Astrocyte (in vitro differentiated cells and primary cell): ENCODE measurements around the gene KRTAP5-8. TPM values are rescaled to one million over a fixed set of nuclear protein-coding genes. Genes with fewer than 3 reads are reported as not detected.

Source experiments
- DNase-seq: peaks from one replicate; pipeline ENCODE4 v3.0.0-alpha.2; 2010; ENCODE audit warnings: low read depth
- FAIRE-seq: peaks from 2 replicates; lab custom pipeline; 2011; peaks lifted over from hg19 to GRCh38; lab: Jason Lieb, UNC
- H2AFZ ChIP-seq: 2 replicates; pipeline ENCODE4 v1.6.0; 2012; ENCODE audit warnings: low read depth, low read length, inconsistent platforms
- H3K27ac ChIP-seq: 2 replicates; pipeline ENCODE4 v1.5.1; 2011; ENCODE audit warnings: low read depth, low read length, inconsistent platforms
- H3K27me3 ChIP-seq: 2 replicates; pipeline ENCODE4 v1.6.0; 2011; ENCODE audit warnings: low read length, inconsistent platforms; ENCODE audit not compliant: insufficient read depth
- H3K36me3 ChIP-seq: 2 replicates; pipeline ENCODE4 v1.5.1; 2011; ENCODE audit warnings: low read length, inconsistent platforms; ENCODE audit not compliant: insufficient read depth
- H3K4me1 ChIP-seq: 2 replicates; pipeline ENCODE4 v1.5.1; 2011; ENCODE audit warnings: low read length, inconsistent platforms; ENCODE audit not compliant: insufficient read depth
- H3K4me2 ChIP-seq: 2 replicates; pipeline ENCODE4 v1.6.0; 2012; ENCODE audit warnings: low read length, inconsistent platforms
- H3K4me3 ChIP-seq: 2 replicates; pipeline ENCODE4 v1.5.1; 2011; ENCODE audit warnings: low read depth, mild to moderate bottlenecking, low read length, inconsistent platforms; ENCODE audit not compliant: insufficient read depth
- H3K79me2 ChIP-seq: 2 replicates; pipeline ENCODE4 v1.6.0; 2012; ENCODE audit warnings: mild to moderate bottlenecking, low read length, inconsistent platforms; ENCODE audit not compliant: insufficient read depth
- H3K9ac ChIP-seq: 2 replicates; pipeline ENCODE4 v1.6.0; 2012; ENCODE audit warnings: mild to moderate bottlenecking, low read length, inconsistent platforms
- H3K9me3 ChIP-seq: 2 replicates; pipeline ENCODE4 v1.5.1; 2012; ENCODE audit warnings: low read depth, mild to moderate bottlenecking, low read length, inconsistent platforms; ENCODE audit not compliant: insufficient read depth
- H4K20me1 ChIP-seq: 2 replicates; pipeline ENCODE4 v1.6.0; 2012; ENCODE audit warnings: low read length, inconsistent platforms; ENCODE audit not compliant: insufficient read depth
- H3K27ac Mint-ChIP-seq: one replicate; pipeline ENCODE4 v1.8.0; 2021; ENCODE audit warnings: mild to moderate bottlenecking, mixed read lengths; ENCODE audit not compliant: unreplicated experiment
- H3K27me3 Mint-ChIP-seq: one replicate; pipeline ENCODE4 v1.8.0; 2021; ENCODE audit warnings: low read depth, mixed read lengths; ENCODE audit not compliant: unreplicated experiment
- H3K36me3 Mint-ChIP-seq: one replicate; pipeline ENCODE4 v1.8.0; 2021; ENCODE audit warnings: low read depth, mixed read lengths; ENCODE audit not compliant: unreplicated experiment
- H3K4me1 Mint-ChIP-seq: one replicate; pipeline ENCODE4 v1.8.0; 2021; ENCODE audit warnings: low read depth, mixed read lengths; ENCODE audit not compliant: unreplicated experiment
- H3K4me3 Mint-ChIP-seq: one replicate; pipeline ENCODE4 v1.8.0; 2021; ENCODE audit warnings: mild to moderate bottlenecking, moderate library complexity, mixed read lengths; ENCODE audit not compliant: unreplicated experiment
- H3K9me3 Mint-ChIP-seq: one replicate; pipeline ENCODE4 v1.8.0; 2021; ENCODE audit warnings: mild to moderate bottlenecking, mixed read lengths; ENCODE audit not compliant: unreplicated experiment
- EZH2 ChIP-seq: IDR thresholded peaks from 2 replicates; pipeline ENCODE4 v1.6.1; 2012; ENCODE audit warnings: mild to moderate bottlenecking, low read length, inconsistent platforms; ENCODE audit not compliant: insufficient read depth
- total RNA-seq: library from RNA; stranded (reverse); gene quantifications from 2 replicates; pipeline ENCODE4 v1.2.1, GENCODE V29; 2021
- TF ChIP-seq, protein P1 (sequence below): IDR thresholded peaks from 2 replicates; pipeline ENCODE4 v1.5.1; 2011; ENCODE audit warnings: low read depth, mild to moderate bottlenecking, inconsistent platforms, low read length, moderate library complexity; ENCODE audit not compliant: insufficient read depth

KRTAP5-8 gene
- total RNA-seq, 1 donor from 2014 or later = not detected

DNA sequence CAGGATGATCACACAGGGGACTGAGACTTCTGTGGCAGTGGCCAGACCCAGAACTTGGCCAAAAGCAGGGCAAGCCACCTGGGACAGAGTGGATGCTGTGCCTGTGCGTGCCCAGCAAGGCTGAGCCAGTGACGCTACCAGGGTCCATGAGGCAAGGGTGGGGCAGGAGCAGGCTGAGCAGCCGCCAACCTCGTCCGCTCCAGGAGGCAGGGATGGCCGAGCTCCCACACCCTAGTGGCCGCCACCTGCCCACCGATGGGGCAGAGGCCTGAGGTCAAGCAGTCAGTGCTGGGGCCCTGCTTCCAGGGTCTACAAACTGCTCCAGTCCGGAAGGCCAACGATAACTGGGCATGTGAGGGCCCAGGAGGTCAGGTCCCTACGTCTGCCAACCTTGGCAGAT lies 17.7 kb downstream of the KRTAP5-8 start:
- H3K4me3 Mint-ChIP-seq = no peak overlapping the region

DNA sequence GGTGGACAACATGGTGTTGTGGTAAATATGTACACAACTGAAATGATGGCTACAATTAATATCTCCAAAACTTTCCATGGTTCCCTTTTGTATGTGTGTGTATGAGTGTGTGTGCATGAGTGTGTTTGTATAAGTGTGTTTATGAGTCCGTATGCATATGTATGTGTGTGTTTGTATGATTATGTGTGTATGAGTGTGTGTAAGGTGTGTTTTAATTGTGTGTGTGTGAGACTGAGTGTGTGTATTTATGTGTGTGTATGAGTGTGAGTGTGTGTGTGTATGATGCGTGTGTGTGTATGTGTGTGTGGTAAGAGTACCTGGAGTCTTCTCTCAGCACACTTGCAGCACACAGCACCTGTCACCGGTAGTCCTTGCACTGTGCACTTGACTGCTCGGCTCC lies 18.2 kb downstream of the KRTAP5-8 start:
- peaks cover 4% of the 10 kb centered on the region for H3K9me3 Mint-ChIP-seq
- no peak for FAIRE-seq
- no peaks in the 10 kb centered on the region for H3K79me2 ChIP-seq

More for the DNA sequence above, 17.7 kb downstream of the KRTAP5-8 start:
- Histone ChIP-seq H3K4me1 (no peaks in the 10 kb centered on the region), H3K79me2 (no peaks in the 10 kb centered on the region), H4K20me1 (no peaks in the 10 kb centered on the region), H3K27ac (no peak overlapping the region), H3K9me3 (no peaks in the 10 kb centered on the region), H3K4me2 (no peak overlapping the region), H3K4me3 (no peak overlapping the region), H3K36me3 (no peaks in the 10 kb centered on the region), H3K9ac (no peak overlapping the region), H3K27me3 (peaks cover 3% of the 10 kb centered on the region), H2AFZ (no peak overlapping the region)
- Mint-ChIP-seq H3K27me3 (peaks cover 18% of the 10 kb centered on the region), H3K27ac (no peak overlapping the region), H3K36me3 (no peaks in the 10 kb centered on the region), H3K4me1 (no peaks in the 10 kb centered on the region), H3K9me3 (peaks cover 5% of the 10 kb centered on the region)
- TF ChIP-seq EZH2 = no peak
- TF ChIP-seq, protein P1, sequence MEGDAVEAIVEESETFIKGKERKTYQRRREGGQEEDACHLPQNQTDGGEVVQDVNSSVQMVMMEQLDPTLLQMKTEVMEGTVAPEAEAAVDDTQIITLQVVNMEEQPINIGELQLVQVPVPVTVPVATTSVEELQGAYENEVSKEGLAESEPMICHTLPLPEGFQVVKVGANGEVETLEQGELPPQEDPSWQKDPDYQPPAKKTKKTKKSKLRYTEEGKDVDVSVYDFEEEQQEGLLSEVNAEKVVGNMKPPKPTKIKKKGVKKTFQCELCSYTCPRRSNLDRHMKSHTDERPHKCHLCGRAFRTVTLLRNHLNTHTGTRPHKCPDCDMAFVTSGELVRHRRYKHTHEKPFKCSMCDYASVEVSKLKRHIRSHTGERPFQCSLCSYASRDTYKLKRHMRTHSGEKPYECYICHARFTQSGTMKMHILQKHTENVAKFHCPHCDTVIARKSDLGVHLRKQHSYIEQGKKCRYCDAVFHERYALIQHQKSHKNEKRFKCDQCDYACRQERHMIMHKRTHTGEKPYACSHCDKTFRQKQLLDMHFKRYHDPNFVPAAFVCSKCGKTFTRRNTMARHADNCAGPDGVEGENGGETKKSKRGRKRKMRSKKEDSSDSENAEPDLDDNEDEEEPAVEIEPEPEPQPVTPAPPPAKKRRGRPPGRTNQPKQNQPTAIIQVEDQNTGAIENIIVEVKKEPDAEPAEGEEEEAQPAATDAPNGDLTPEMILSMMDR = no peak
- FAIRE-seq = no peak
- DNase-seq = no peak

DNA sequence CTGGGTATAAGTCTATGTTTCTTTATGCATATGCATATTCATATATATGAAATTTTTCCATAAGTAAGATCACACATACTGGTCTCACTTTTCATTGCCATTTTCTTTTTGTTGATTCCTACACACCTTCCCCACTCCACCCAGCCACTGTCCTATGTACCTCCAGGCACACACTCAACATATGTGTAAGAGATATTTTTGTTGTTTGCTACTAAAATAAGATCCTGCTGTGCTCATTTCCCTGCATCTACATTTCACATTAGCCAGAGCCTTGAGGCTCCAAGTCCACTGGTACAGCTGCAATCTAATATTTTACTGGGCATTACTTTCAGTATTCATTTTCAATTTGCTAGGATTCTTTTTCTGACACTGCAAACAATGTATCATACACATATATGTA lies 19.4 kb downstream of the KRTAP5-8 start:
- no peaks in the 10 kb centered on the region for H3K36me3 ChIP-seq
- H3K9me3 ChIP-seq = no peaks in the 10 kb centered on the region
- DNase-seq (no peak), FAIRE-seq (no peak)
- H3K27me3 Mint-ChIP-seq = peaks cover 14% of the 10 kb centered on the region
- H3K27ac ChIP-seq = no peak overlapping the region
- H3K4me1 ChIP-seq = no peaks in the 10 kb centered on the region
- no peak overlapping the region for H3K27ac Mint-ChIP-seq
- H3K4me1 Mint-ChIP-seq = no peaks in the 10 kb centered on the region
- no peaks in the 10 kb centered on the region for H3K79me2 ChIP-seq
- H3K4me2 ChIP-seq = no peak overlapping the region
- H3K36me3 Mint-ChIP-seq = no peaks in the 10 kb centered on the region
- no peak overlapping the region for H2AFZ ChIP-seq
- no peaks in the 10 kb centered on the region for H4K20me1 ChIP-seq
- TF ChIP-seq, protein P1 = no peak
- no peak for TF ChIP-seq EZH2
- H3K4me3 Mint-ChIP-seq = no peak overlapping the region
- peaks cover 6% of the 10 kb centered on the region for H3K9me3 Mint-ChIP-seq
- H3K27me3 ChIP-seq = peaks cover 5% of the 10 kb centered on the region
- H3K4me3 ChIP-seq = no peak overlapping the region
- H3K9ac ChIP-seq = no peak overlapping the region

More for the DNA sequence above, 18.2 kb downstream of the KRTAP5-8 start:
- Histone ChIP-seq H3K9me3 (no peaks in the 10 kb centered on the region), H4K20me1 (no peaks in the 10 kb centered on the region), H3K36me3 (no peaks in the 10 kb centered on the region), H3K4me2 (no peak overlapping the region), H2AFZ (no peak overlapping the region), H3K9ac (no peak overlapping the region), H3K4me1 (no peaks in the 10 kb centered on the region), H3K27ac (no peak overlapping the region), H3K4me3 (no peak overlapping the region), H3K27me3 (peaks cover 3% of the 10 kb centered on the region)
- DNase-seq = no peak
- TF ChIP-seq EZH2 = no peak
- TF ChIP-seq, protein P1 = no peak
- Mint-ChIP-seq H3K4me3 (no peak overlapping the region), H3K27me3 (peaks cover 14% of the 10 kb centered on the region), H3K27ac (no peak overlapping the region), H3K4me1 (no peaks in the 10 kb centered on the region), H3K36me3 (no peaks in the 10 kb centered on the region)
